GM11168 (cell line): ENCODE measurements around the gene PALD1.
"Not testable (repeated sequence)": the region's sequence is repeated elsewhere in the genome, so short reads cannot be mapped to it uniquely, and the experiment has no call there.

Source experiments
- in situ Hi-C: fragments of 300-500 bp; cut with MboI; formaldehyde crosslinking; loops from one replicate; pipeline ENCODE4 v1.12.0; 2022; ENCODE audit warnings: low sequenced_read_pairs; ENCODE audit not compliant: unreplicated experiment

The PALD1 gene

GRCh38 chr10:70596860-70597809, 118.6 kb downstream of the PALD1 start:
- in situ Hi-C loops = no loop called here

- in situ Hi-C loops = no loop called here
These were observed 119.6 kb downstream of the PALD1 start for GRCh38 chr10:70597856-70598815.

- in situ Hi-C loops = no loop called here
These were observed 120.3 kb downstream of the PALD1 start for GRCh38 chr10:70598857-70599295.

DNA sequence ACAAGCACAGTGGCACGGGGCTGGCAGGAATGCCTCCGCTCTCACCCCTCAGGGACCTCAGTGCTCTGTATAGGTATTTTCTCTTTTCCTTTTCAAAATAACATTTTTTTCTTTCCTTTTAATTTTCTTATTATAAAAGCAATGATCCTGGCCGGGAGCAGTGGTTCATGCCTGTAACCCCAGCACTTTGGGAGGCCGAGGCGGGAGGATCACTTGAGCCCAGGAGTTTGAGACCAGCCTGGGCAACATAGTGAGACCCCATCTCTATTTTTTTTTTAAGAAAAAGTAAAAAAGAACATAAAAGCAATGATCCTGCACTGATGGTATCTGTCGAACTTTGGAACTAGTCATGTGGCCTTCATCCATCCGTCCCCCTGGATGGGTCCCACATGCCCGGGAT, 120.8 kb downstream of the PALD1 start:
- in situ Hi-C loops = no loop called here

GRCh38 chr10:70599791-70600190, 121.2 kb downstream of the PALD1 start:
- in situ Hi-C loops = no loop called here

DNA sequence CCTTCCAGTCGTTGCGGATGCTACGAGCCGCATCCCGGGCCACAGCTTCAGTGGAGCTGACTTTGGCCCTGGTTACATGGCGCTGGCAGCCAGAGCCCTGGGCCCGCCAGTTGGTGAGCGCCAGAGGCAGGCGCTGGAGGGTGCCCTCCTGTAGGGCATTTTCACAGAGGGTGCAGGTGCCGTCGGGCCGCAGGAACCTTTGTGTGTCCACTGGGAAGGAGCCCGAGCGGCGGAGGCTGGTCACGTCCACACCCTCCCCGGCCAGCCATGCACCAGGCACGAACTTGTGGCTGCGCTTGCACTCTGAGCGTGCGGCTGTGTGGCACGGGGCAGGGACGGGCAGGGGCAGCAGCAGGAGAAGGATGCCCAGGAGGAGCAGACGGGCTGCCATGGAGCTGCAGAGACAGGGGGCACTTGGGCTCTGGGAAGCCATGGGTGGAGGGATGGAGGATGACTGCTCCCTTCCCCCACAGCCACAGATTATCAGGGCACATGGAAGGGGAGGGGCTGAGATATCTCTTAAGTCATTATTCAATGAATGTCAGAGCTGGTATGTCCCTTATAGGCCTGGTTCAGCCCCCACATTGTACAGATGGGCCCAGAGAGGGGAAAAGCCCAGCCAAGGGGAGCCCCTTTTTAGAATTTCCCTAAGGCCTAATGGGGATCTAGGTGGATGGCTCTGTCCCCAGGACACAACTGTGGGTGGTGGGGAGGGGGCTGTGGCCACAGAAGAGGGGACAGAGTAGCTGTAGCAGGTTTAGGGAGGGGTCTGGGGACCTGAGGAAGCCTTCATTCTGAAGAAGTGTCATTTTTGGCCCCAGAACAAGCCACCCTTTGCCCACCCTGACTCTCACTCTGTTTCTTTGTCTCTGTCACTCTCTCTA, 122.2 kb downstream of the PALD1 start:
- in situ Hi-C loops = no loop called here

DNA sequence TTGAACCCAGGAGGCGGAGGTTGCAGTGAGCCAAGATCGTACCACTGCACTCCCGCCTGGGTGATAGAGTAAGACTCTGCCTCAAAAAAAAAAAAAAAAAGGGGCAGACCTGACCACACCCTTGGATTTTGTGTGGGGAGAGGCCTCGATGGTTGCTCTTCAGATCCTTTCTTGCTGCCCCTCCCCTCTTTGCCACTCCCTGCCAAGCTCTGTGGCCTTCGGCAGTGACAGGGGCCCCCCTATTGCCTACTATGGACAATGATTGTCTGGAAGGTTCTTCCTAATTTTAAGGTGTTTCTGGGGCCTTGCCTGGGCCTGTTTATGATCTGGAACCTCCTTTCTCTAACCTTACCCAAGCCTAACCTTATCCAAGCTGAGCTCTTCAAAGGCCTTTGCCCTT, 123.2 kb downstream of the PALD1 start:
- in situ Hi-C loops = no loop called here

DNA sequence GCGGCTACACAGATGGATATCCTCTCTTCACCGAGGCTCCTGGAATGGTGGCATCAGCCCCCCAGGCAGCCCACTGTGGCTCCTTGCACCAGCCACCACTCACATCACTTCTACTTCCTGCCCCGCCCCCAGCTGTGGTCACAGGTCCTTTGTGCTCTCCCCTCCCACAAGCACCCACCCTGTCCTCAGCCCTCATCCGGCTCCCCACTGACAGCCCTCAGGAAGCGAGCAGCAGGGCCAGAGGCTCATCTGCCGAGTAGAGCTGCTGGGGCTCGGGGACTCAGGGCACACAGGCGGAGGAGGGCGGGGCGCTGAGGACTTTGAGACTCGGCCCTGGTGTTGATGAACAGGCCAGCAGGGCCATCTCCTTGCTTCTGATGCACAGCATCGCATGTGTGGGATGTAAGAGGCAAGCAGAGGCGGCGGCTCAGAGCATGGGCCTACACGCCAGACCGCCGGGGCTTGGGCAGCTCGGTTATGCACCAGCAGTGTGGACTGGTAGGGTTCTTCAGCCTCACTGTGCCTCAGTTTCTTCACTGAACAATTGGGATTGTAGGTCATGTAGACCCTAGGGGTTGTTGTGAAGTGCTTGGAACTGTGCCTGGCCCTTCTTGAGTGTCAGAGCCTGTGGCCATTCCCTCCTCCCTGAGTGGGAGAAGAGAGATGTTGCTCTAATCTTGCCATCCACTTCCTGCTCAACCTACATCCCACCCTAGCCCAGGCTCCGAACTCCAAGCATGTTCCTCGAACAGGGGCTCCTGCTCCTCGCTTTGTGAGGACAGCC, 124.3 kb downstream of the PALD1 start, which contains the start of gene PRF1:
TSS of gene PRF1 (minus strand) at position 77 of the 784 bp plus-strand sequence. CDS start 1,839 bp downstream, outside the sequence.
- in situ Hi-C loops = no loop called here

- in situ Hi-C loops = no loop called here
These were observed 124.9 kb downstream of the PALD1 start for GRCh38 chr10:70603449-70603801.

DNA sequence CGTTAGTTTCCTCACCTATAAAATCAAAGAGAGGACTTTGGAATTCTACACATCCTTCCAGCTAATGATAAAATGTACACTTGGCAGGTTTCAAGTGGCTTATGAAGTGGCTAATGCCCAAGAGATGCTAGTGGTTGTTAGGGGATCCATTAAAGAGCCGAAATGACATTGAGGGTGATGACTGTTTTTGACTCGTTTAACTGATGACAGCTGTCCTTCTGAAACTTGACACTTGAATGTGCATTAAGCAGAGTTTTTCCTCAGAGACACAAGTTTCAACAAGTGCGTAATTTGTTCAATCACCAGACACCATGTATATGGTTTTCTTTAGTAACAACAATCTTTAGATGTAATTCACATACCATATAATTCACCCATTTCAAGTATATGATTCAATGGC, 125.5 kb downstream of the PALD1 start:
- in situ Hi-C loops = no loop called here

DNA sequence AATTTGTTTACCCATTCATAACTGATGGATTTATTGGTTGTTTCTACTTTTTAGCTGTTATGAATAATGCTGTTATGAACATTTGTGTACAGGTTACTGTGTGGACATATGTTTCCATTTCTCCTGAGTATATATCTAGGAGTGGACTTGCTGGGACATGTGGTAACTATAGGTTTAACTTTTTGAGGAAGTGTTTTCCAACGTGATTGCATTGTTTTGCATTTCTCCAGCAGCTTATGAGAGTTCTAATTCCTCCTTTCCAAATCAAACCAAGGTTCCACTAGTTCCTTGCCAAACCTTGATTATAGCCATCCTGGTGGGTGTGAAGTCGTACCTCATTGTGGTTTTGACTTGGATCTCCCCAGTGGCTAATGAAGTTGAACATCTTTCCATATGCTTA, 126.6 kb downstream of the PALD1 start:
- in situ Hi-C loops = no loop called here

GRCh38 chr10:70607936-70608335, 129.4 kb downstream of the PALD1 start:
- in situ Hi-C loops = no loop called here

DNA sequence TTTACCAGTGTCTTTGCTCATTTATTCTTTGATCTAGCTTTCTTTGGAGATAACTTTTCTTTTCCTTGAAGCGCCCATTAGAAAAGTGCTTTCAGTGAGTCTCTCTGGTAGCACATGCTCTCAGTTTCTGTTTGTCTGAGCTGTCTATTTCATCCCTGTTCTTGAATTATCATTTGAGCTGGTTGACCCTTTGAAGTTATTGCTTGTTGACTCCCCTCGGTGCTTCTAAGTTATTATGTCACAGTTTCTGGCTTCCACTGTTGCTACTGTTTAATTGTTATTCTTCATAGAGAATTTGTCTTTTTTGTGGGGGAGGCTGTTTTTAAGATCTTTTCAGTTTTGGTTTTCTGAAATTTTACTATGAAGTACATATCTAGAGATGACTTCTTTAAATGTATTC, 135.4 kb downstream of the PALD1 start:
- in situ Hi-C loops = no loop called here

- in situ Hi-C loops = not testable (repeated sequence)
These were observed 135.8 kb downstream of the PALD1 start for GRCh38 chr10:70614364-70614763.

GRCh38 chr10:70615211-70615610, 136.6 kb downstream of the PALD1 start:
- in situ Hi-C loops = no loop called here

GRCh38 chr10:70615784-70616522, 137.4 kb downstream of the PALD1 start:
- in situ Hi-C loops = no loop called here

- in situ Hi-C loops = no loop called here
These were observed 138.2 kb downstream of the PALD1 start for GRCh38 chr10:70616761-70617160.
